Glomerular visceral epithelial cell (primary cell): Measurements from ENCODE around the gene RASGRF2.
"Not testable (repeated sequence)": the region's sequence is repeated elsewhere in the genome, so short reads cannot be mapped to it uniquely, and the experiment has no call there.

Experiments
- DNase-seq: peaks from one replicate; pipeline ENCODE4 v3.0.0-alpha.2; 2016; ENCODE audit errors: extremely low spot score

The RASGRF2 gene

GRCh38 chr5:81238460-81238859 is 278.3 kb downstream of the RASGRF2 start:
- DNase-seq, result no peak

- DNase-seq, result no peak
These were observed 279.4 kb downstream of the RASGRF2 start for GRCh38 chr5:81239613-81240012.

GRCh38 chr5:81241001-81241400 is 280.8 kb downstream of the RASGRF2 start:
- no peak for DNase-seq

GRCh38 chr5:81241961-81242648 is 281.9 kb downstream of the RASGRF2 start:
- DNase-seq, result no peak

- DNase-seq, result no peak
These were observed 282.8 kb downstream of the RASGRF2 start for GRCh38 chr5:81242906-81243436.

- DNase-seq, result no peak
These were observed 284.3 kb downstream of the RASGRF2 start for GRCh38 chr5:81244451-81244850.

- no peak for DNase-seq
These were observed 285.7 kb downstream of the RASGRF2 start for GRCh38 chr5:81245871-81246235.

- no peak for DNase-seq
These were observed 286.5 kb downstream of the RASGRF2 start for GRCh38 chr5:81246697-81247096.

- peak; percentile 52 for DNase-seq
These were observed 287.3 kb downstream of the RASGRF2 start for GRCh38 chr5:81247441-81247972.

GRCh38 chr5:81249240-81249639 is 289.1 kb downstream of the RASGRF2 start:
- DNase-seq, result no peak

- DNase-seq, result no peak
These were observed 289.8 kb downstream of the RASGRF2 start for GRCh38 chr5:81250004-81250403.

- no peak for DNase-seq
These were observed 291.8 kb downstream of the RASGRF2 start for GRCh38 chr5:81251922-81252321.

GRCh38 chr5:81252904-81253303 is 292.7 kb downstream of the RASGRF2 start:
- DNase-seq, result no peak

- no peak for DNase-seq
These were observed 293.7 kb downstream of the RASGRF2 start for GRCh38 chr5:81253875-81254274.

GRCh38 chr5:81254886-81255559 is 294.9 kb downstream of the RASGRF2 start:
- no peak for DNase-seq

- DNase-seq, result no peak
These were observed 296.6 kb downstream of the RASGRF2 start for GRCh38 chr5:81256766-81257165.

- not testable (repeated sequence) for DNase-seq
These were observed 302.6 kb downstream of the RASGRF2 start for GRCh38 chr5:81262796-81263195.

- DNase-seq, result no peak
These were observed 304.9 kb downstream of the RASGRF2 start for GRCh38 chr5:81265101-81265500.

GRCh38 chr5:81268521-81269196 is 308.5 kb downstream of the RASGRF2 start:
- DNase-seq, result peak; percentile 44

GRCh38 chr5:81269751-81270393 is 309.7 kb downstream of the RASGRF2 start:
- no peak for DNase-seq

GRCh38 chr5:81270394-81271027 is 310.3 kb downstream of the RASGRF2 start:
- not testable (repeated sequence) for DNase-seq
